Gastrocnemius medialis (tissue), 4 donors: Measurements from ENCODE around the gene PRKD2. TPM values are rescaled to one million over a fixed set of nuclear protein-coding genes. Genes with fewer than 3 reads are reported as not detected.

Experiments
- ATAC-seq, 2 donors: fragments of 150-250 bp; one replicate each; pipeline ENCODE4 v1.9.1; 2016
- DNase-seq, 2 donors: peaks; one replicate each; pipeline ENCODE4 v3.0.0-alpha.2; 2019
- H3K27ac ChIP-seq, 4 donors: fragments of 200-600 bp; sonication (generic); 1 replicate in 1 of 4; 2 replicates in 3 of 4; pipeline ENCODE4 v1.5.1; 2016 to 2018; ENCODE audit warnings: mild to moderate bottlenecking in 2 of 4, moderate library complexity in 1 of 4
- H3K27me3 ChIP-seq, 3 donors: fragments of 200-600 bp; sonication (generic) in 2 of 3; 1 replicate in 1 of 3; 2 replicates in 2 of 3; pipeline versions ENCODE4 v1.5.1 to v1.6.0; 2016 to 2019; ENCODE audit warnings: mild to moderate bottlenecking in 1 of 3, moderate library complexity in 1 of 3
- H3K36me3 ChIP-seq, 2 donors: fragments of 200-600 bp; sonication (generic) in 1 of 2; one replicate each; pipeline ENCODE4 v1.5.1; 2017 to 2018
- H3K4me1 ChIP-seq, 2 donors: fragments of 200-600 bp; sonication (generic) in 1 of 2; one replicate each; pipeline ENCODE4 v1.5.1; 2016 to 2017; ENCODE audit warnings: mild to moderate bottlenecking in 2 of 2
- H3K4me3 ChIP-seq, 4 donors: fragments of 200-600 bp; sonication (generic) in 3 of 4; 1 replicate in 1 of 4; 2 replicates in 3 of 4; pipeline ENCODE4 v1.5.1; 2016 to 2019; ENCODE audit warnings: mild to moderate bottlenecking in 2 of 4
- H3K9me3 ChIP-seq, 3 donors: fragments of 200-600 bp; sonication (generic) in 2 of 3; 1 replicate in 1 of 3; 2 replicates in 2 of 3; pipeline ENCODE4 v1.5.1; 2016 to 2019
- CTCF ChIP-seq, 5 experiments: fragments of 450-650 bp in 3 of 5; fragments of 200-600 bp in 2 of 5; sonication (generic) in 2 of 5; IDR thresholded peaks in 4 of 5; conservative IDR thresholded peaks in 1 of 5; 1 replicate in 4 of 5; 2 replicates in 1 of 5; pipeline ENCODE4 v1.5.1; 2016 to 2019; ENCODE audit warnings: antibody characterized with exemption in 5 of 5, mild to moderate bottlenecking in 3 of 5, moderate library complexity in 3 of 5
- POLR2A ChIP-seq, 2 donors: fragments of 450-650 bp; IDR thresholded peaks; one replicate each; pipeline ENCODE4 v1.6.1; 2017; ENCODE audit warnings: antibody characterized with exemption in 2 of 2, mild to moderate bottlenecking in 2 of 2, moderate library complexity in 2 of 2
- in situ Hi-C, 4 donors: fragments of 200-750 bp; cut with MboI; loops; one replicate each; pipeline versions ENCODE4 v1.15.0 to v1.8.0; 2017; ENCODE audit warnings: low sequenced_read_pairs in 4 of 4
- intact Hi-C: fragments of 100-400 bp; cut with DNase I; formaldehyde crosslinking; loops from one replicate; pipeline ENCODE4 v1.15.1; 2023; ENCODE audit warnings: low total_unique reads
- total RNA-seq, 4 donors: library from RNA; depleted of rRNA; stranded (reverse); fragments of >200 nt; gene quantifications; one replicate each; pipeline versions ENCODE4 v1.1.0 to v1.2.3, GENCODE V29; 2016

The PRKD2 gene
- total RNA-seq, 4 donors from 2014 or later, result 4.2 to 7.2 (median 6.1) TPM

GRCh38 chr19:46716672-46717033 is 261 bp downstream of the PRKD2 start:
- Histone ChIP-seq H3K4me3 (peak overlapping the region; percentile 66 to 93 (median 87)), H3K4me1 (peaks cover 18 to 31% of the 10 kb centered on the region in 2 donors), H3K36me3 (peaks cover 0 to 25% of the 10 kb centered on the region in 2 donors), H3K9me3 (no peaks in the 10 kb centered on the region), H3K27me3 (no peaks in the 10 kb centered on the region), H3K27ac (peak overlapping the region; percentile 74 to 88 (median 80))
- DNase-seq, result no peak
- TF ChIP-seq POLR2A (IDR thresholded peaks at IDR 0.05), result no peak
- no peak for TF ChIP-seq CTCF (IDR thresholded peaks at IDR 0.05 in 4 of 5, conservative IDR thresholded peaks at IDR 0.05 in 1 of 5)
- in situ Hi-C loops (no loop called here), intact Hi-C loops (no loop called here)
- peak; percentile 14 to 37 for ATAC-seq

- Histone ChIP-seq H3K4me3 (peak overlapping the region; percentile 66 to 93 (median 87)), H3K36me3 (peaks cover 0 to 19% of the 10 kb centered on the region in 2 donors), H3K4me1 (peaks cover 18 to 31% of the 10 kb centered on the region in 2 donors), H3K27ac (peak overlapping the region; percentile 74 to 88 (median 80)), H3K27me3 (no peaks in the 10 kb centered on the region), H3K9me3 (no peaks in the 10 kb centered on the region)
- ATAC-seq, result peak; percentile 2
- intact Hi-C loops, result no loop called here
- in situ Hi-C loops, result no loop called here
- DNase-seq, result no peak
- no peak for TF ChIP-seq CTCF (IDR thresholded peaks at IDR 0.05 in 4 of 5, conservative IDR thresholded peaks at IDR 0.05 in 1 of 5)
These were observed 791 bp downstream of the PRKD2 start for GRCh38 chr19:46715975-46716671.

- no peaks in the 10 kb centered on the region for H3K27me3 ChIP-seq
- peak overlapping the region; percentile 74 to 88 (median 80) for H3K27ac ChIP-seq
- in situ Hi-C loops, result no loop called here
- intact Hi-C loops, result no loop called here
- ATAC-seq (no peak), DNase-seq (no peak)
- no peaks in the 10 kb centered on the region for H3K9me3 ChIP-seq
- peak overlapping the region; percentile 66 to 93 (median 87) for H3K4me3 ChIP-seq
- no peak for TF ChIP-seq CTCF (IDR thresholded peaks at IDR 0.05 in 4 of 5, conservative IDR thresholded peaks at IDR 0.05 in 1 of 5)
- peaks cover 0 to 14% of the 10 kb centered on the region in 2 donors for H3K36me3 ChIP-seq
- H3K4me1 ChIP-seq, result peaks cover 18 to 31% of the 10 kb centered on the region in 2 donors
These were observed 1.3 kb downstream of the PRKD2 start for GRCh38 chr19:46715620-46715974.

- Histone ChIP-seq H3K4me3 (peak overlapping the region; percentile 63 to 88 (median 80)), H3K27ac (peak overlapping the region; percentile 74 to 88 (median 80))
These were observed 2.3 kb downstream of the PRKD2 start for GRCh38 chr19:46714444-46715106.

More at GRCh38 chr19:46714444-46715106, 2.3 kb downstream of the PRKD2 start:
- ATAC-seq (no peak), DNase-seq (no peak)
- H3K36me3 ChIP-seq, result peaks cover 0 to 4% of the 10 kb centered on the region in 2 donors
- in situ Hi-C loops (no loop called here), intact Hi-C loops (loop anchor here (1.0 kb wide), 1 partner anchor 73 kb away; no protein-coding TSS in a partner anchor)
- peaks cover 18 to 31% of the 10 kb centered on the region in 2 donors for H3K4me1 ChIP-seq
- no peaks in the 10 kb centered on the region for H3K9me3 ChIP-seq
- TF ChIP-seq POLR2A (IDR thresholded peaks at IDR 0.05), result no peak
- TF ChIP-seq CTCF (IDR thresholded peaks at IDR 0.05 in 4 of 5, conservative IDR thresholded peaks at IDR 0.05 in 1 of 5), result no peak
- no peaks in the 10 kb centered on the region for H3K27me3 ChIP-seq
